GM12875 (cell line): ENCODE measurements around the gene HIVEP1.

ENCODE experiments used
- H3K4me3 ChIP-seq: one replicate; pipeline ENCODE4 v1.5.1; 2011; ENCODE audit warnings: low read depth, low read length, control low read depth
- CTCF ChIP-seq: IDR thresholded peaks from 2 replicates; pipeline ENCODE4 v1.5.1; 2011; ENCODE audit warnings: low read depth, mild to moderate bottlenecking, control low read depth, inconsistent platforms, low read length, moderate library complexity, borderline replicate concordance; ENCODE audit not compliant: insufficient read depth

Gene HIVEP1

GRCh38 chr6:12200015-12200564 is 188.0 kb downstream of the HIVEP1 start:
- no peak overlapping the region for H3K4me3 ChIP-seq
- no peak for TF ChIP-seq CTCF

GRCh38 chr6:12200761-12201160 is 188.6 kb downstream of the HIVEP1 start:
- no peak for TF ChIP-seq CTCF
- no peak overlapping the region for H3K4me3 ChIP-seq

GRCh38 chr6:12203001-12203400 is 190.9 kb downstream of the HIVEP1 start:
- no peak overlapping the region for H3K4me3 ChIP-seq
- TF ChIP-seq CTCF, result no peak

- no peak overlapping the region for H3K4me3 ChIP-seq
- TF ChIP-seq CTCF, result no peak
Measured at GRCh38 chr6:12208190-12208589, 196.1 kb downstream of the HIVEP1 start.

GRCh38 chr6:12208673-12209072 is 196.6 kb downstream of the HIVEP1 start:
- TF ChIP-seq CTCF, result no peak
- no peak overlapping the region for H3K4me3 ChIP-seq
